HG03571 (cell line): ENCODE data around the gene NCOA4.
A peak's percentile ranks its signal among the peaks of the same experiment; 100 is the strongest.
"Not testable (repeated sequence)": the region's sequence is repeated elsewhere in the genome, so short reads cannot be mapped to it uniquely, and the experiment has no call there.

Experiments
- ATAC-seq: cut with Tn5 transposase; IDR thresholded peaks from one replicate; pipeline ENCODE4 v1.9.1; 2021; ENCODE audit not compliant: unreplicated experiment

The NCOA4 gene

DNA sequence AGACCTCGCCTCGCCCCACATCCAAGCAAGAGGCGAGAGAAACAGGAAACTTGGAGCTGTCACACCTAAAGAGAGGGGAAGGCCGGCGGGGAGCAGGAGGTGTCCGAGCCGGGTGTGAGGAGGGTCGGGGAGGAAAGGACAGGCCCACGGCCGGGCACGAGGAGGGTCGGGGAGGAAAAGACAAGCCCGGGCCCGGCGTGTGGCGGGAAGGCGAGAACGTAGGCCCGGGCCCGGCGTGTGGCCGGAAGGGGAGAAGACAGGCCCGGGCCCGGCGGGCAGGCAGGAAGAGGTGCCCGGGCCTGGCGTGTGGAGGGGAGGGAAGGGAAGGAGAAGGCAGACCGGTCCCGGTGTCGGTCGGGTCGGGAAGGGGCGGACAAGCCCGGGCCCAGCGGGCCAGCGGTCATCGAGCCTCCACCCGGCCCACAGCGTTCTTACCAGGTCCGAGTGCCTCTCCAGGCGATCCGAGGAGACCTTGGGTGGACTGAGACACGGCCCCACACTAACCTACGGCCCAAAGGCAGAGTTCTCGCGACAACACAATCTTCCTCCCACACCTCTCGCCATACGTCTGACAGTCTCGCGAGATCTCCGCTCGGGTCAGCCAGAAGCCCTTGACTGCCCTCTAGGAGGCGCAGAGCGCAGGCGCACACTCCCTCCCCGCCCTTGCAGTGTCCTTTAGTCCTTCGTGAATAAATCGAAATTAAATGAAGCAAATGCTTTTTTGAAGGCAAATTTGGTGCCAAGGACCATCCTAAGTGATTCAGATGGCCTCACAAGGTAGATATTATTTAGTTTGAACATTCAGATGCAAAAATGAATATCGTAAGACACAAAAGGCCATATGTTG, at the start of gene NCOA4:
NCOA4 (minus strand) TSS at position 533 of the 847 bp plus-strand sequence. CDS start 13,943 bp downstream, outside the sequence.
- peak; percentile 95 for ATAC-seq

DNA sequence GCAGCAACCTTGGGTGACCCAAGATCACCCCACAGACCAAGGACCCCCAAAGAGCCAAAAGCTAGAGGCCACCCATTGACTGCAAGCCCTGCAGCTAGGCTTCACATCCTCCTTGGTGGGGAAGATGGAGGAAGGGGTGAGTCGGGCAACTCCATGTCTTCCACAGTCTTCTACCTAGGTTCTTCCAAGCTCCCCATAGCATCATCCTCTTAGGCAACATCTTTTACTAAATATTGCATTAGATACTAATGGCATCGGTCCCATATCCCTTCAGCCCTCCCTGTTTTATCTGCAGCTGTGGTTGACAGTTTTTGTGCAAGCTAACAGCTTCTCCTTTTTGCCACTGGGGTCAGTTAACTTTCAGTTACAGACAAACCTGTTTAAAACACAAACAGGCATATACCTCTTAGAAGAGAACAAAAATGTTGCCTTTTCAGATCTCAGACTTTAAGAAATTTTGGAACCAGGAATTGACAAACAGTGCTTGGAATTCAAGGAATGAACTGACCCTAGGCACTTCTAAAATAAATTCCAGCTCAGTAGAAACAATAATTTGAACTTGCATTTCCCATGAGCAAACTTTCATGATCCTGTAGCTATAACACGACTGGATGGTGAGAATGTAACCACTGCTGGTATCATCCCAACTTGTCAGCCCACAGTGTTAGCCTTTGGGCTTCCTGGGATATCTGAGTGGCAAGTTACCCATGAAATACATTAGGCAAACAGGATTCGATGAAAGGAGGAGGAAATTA, 49.6 kb upstream of the NCOA4 start:
- no peak for ATAC-seq

DNA sequence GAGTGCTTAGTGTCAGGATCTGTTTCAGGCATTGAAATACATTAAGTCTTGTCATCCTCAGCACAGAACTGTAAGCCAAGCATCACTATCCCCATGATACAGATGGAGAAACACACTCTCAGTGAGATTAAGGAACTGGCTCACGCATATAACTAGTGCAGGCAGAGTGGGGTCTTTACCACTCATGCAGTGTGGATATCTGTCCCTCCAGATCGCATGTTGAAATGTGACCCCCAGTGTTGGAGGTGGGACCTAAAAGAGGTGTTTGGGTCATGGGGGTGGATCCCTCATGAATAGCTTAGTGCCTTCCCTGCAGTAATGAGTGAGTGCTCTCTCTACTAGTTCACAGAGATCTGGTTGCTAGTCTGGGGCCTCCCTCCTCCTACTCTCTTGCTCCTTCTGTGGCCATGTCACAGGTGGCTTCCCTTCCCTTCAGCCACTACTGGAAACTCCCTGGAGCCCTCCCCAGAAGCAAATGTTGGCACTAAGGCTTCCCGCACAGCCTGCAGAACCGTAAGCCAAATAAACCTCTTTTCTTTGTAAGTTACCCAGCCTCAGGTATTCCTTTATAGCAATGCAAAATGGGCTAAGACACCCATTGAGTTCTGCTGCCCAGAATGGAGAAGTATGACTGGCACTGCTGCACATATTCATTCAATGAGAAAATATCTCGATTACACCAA, 47.4 kb upstream of the NCOA4 start:
- no peak for ATAC-seq

DNA sequence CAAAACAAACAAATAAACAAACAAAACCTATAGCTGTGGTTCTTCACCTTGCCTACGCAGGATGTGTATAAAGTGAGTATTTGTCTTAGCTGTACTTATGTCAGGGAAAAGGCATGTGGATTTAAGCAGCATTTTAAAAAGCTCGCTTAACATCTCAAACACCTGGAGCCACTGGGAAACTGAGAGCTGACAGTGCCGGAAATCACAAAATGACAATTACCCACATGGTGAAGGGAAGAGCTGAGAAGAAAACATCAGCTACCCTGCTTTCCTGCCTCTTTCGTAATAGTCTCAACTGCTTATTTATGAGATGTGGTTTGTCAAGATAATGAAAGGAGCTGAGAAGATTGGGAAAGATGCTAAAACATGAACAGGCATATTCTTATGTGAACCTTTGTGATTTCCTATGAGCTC, 46.7 kb upstream of the NCOA4 start:
- ATAC-seq: no peak

DNA sequence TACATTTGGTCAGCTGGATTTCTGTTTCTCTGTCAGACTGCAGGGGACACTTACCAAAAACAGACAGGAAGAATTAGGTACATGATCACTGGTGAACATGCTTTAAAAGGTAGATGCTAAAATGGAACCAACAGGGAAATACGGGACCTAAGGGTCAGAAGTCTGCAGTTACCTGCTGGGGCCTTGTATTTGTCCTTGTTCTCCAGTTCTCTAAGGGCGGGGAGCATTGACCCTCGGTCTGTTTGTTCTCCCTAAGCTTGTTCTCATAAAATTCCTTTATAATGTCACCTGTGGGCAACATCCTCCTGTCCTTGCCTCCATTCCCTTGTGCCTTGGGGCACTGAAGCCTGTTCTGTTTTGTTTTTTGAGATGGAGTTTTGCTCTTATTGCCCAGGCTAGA, 45.4 kb upstream of the NCOA4 start:
- no peak for ATAC-seq

DNA sequence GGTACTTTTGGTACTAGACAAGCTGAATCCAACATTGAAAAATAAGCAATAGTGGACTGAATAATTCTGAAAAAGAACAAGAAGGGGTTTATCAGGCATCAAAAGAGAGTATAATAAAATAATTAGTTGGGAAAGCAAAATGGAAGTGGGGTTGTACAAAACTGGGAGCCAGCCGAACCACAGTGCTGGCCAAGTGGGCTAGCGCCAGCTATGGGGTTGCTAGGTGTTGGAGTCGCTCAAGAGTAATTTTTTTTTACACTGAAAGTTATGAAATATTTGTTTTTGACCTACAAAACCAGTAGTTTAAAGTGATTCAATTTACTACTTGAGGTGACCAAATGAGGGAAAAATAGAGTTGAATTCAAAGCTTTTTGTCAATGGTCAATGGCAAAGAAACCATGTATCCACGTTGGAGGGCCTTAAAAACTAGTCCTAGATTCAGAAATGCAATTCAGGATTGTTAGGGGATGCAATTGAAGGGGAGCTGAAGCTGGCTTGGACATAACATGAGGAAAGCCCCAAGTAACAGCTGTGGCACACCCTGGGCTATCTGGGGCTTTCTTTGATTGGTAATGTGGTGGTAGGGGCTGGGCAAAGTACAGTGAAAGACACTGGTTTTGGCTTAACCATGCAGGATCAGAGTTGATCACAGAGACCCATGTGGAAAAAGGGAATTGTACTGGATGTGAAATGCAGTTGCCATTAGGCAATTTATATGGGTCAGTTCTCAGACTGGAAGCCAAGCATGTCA, 43.9 kb upstream of the NCOA4 start:
- no peak for ATAC-seq

DNA sequence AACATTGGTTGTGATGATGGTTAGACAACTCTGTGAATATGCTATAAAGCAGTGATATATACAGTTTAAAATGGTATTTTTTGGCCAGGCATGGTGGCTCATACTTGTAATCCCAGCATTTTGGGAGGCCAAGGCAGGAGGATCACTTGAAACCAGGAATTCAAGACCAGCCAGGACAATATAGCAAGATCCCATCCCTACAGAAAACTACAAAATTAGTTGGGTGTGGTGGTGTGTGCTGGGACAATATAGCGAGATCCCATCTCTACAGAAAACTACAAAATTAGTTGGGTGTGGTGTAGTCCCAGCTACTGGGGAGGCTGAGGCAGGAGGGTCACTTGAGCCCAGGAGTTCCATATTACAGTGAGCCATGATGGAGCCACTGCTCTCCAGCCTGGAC, 43.1 kb upstream of the NCOA4 start:
- no peak for ATAC-seq

DNA sequence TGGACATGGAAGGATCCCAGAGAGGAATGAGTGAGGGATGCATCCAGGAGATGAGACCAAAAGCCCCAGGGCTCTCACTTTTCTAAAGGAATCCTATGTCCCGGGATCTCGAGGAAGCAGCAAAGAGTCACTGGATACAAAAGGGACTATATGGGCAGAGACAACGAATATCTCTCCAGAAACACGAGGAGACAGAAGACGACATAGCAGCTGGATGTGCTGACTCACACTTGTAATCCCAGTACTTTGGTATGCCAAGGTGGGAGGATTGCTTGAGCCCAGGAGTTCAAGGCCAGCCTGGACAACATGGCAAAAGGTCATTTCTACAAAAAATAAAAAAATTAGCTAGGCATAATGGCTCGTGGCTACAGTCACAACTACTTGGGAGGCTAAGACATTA, 40.3 kb upstream of the NCOA4 start:
- ATAC-seq: no peak

DNA sequence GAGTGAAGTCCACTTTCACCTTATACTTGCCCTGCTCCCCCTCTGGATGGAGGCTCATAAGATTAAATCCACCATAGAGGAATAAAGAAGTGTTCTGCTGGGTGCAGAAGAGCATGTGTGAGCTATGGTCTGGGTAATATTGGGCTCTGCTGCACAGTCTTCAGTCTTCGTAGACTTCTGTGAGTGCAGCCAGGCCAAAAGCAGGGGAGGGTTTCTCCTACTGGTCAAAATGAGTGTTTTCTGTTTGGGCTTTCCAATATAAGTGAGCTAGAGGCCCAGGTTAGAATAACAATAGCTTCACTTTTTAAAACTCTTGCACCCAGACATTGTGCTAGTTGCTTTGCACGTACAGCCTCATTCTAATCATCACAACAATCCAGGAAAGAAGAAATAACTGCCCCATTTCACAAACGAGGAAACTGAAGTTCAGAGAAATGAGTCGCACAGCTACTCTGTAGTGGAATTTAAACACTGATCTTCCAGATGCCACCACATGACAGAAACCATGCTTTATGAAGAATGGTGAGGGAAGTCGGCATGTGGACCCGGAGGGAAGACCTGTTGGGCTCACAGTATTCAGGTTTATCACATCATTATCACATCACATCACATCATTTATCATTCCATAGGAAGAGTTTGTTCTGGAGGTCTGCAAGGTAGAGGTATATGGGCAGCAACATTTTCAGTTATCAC, 39.5 kb upstream of the NCOA4 start:
- ATAC-seq: no peak

DNA sequence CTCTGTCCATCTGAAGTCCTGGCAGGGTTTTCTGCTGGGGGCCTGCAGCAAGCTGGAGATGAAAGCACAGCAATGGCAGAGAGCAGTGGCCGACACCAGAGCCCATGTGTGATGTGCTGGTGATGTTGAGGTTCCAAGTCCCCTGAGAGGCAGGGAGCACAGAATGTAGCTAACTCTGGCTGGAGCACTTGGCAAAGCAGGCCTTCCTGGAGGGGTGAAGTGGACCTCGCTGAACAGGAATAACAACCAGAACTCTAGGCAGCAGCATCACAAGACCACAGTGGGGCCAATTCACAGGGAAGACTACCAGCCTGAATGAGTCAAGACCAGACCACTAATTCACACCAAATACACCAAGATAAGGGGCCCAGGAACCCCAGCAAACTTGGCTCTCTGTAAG, 38.5 kb upstream of the NCOA4 start:
- ATAC-seq: no peak

DNA sequence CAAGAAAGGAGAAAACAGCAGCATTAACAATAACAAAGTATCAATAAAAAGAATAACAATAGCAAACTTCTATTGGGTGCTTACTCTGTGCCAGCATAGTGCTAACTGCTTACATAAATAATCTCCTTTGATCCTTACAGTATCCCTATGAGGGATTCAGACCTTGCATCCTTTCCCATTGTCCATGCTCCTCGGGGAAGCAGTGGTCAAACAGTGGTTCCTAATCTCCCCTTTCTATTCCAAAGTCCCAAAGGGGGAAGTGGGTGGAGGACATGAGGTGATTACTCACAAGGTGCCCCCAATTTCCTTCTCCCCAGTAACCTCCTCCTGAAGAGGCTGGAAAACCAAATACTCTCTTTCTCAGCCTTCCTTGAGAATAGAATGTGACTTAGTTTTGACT, 37.7 kb upstream of the NCOA4 start:
- ATAC-seq: no peak

DNA sequence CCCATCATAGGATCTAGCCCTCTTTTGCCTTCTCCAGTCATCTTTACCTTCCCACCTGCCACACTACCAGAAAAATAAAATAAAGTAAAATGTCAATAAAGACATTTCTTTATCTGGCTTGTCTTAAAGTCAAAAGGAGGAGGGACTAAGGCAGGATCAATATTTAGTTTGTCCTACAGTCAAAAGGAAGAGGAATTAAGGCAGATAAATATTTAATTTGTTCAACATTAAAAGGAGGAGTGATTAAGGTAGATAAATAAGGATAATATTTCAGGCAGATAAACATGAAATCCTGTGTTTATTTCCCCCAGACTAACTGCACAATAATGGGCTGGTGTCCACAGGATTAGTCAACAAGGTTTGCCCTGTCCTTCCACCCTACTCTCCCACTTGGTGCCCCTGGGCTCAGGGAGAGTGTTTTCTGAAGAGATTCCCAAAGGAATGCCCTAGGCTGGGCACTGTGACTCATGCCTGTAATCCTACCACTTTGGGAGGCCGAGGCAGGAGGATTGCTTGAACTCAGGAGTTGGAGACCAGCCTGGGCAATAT, 33.9 kb upstream of the NCOA4 start:
- ATAC-seq: no peak

DNA sequence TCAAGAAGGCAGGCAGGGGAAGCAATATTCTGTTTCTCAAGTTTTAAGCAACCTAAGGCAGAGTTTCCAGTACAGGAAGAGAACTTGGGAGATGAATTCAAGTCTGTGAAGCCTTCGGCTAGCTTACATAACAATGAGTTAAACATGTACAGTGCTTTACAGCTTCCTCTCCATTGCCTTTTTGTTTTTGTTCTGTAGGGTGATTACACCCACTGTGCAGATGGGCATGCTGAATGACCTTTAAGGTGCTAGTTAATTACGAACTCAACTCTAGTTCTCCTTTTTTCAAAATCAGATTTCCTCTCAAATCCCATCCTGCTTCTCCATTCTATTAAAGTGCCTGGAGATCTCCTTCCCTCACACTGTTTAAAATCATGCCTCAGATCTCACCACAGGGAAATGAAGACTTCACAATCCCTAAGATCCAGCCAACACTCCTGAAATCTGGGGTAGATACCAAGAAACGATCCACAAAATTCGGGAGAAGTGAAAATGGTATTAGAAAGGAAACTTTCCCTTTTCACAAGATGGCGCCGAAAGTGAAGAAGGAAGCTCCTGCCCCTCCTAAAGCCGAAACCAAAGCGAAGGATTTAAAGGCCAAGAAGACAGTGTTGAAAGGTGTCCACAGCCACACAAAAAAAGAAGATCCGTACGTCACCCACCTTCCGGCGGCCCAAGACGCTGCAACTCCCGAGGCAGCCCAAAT, 32.5 kb upstream of the NCOA4 start:
- no peak for ATAC-seq

DNA sequence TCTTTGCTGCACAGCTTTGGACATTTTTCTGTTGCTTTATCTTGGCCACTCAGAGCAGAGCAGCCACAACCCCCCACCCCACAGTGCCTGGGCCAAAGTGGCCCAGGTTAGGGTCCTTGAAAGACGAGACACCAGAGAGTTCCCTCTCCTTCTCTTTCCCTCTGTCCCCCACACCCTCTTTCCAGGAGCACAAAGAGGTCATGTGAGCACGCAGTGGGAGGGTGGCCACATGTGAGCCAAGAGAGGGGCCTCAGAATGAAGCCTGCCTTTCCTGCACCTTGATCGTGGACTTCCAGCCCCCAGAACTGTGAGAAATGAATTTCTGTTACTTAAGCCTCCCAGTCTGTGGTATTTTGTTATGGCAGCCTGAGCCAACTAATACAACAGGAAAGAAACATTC, 30.3 kb upstream of the NCOA4 start:
- ATAC-seq: no peak

DNA sequence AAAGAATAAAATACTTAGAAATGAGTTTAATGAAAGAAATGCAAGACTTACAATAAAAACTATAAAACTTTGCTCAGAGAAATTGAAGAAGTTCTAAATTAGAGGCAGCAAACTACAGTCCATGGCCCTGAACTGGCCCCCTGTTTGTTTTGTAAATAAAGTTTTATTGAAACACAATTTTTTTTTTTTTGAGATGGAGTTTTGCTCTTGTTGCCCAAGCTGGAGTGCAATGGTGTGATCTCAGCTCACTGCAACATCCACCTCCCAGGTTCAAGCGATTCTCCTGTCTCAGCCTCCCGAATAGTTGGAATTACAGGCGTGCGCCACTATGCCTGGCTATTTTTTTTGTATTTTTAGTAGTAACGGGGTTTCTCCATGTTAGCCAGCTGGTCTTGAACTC, 27.5 kb upstream of the NCOA4 start:
- ATAC-seq: not testable (repeated sequence)

DNA sequence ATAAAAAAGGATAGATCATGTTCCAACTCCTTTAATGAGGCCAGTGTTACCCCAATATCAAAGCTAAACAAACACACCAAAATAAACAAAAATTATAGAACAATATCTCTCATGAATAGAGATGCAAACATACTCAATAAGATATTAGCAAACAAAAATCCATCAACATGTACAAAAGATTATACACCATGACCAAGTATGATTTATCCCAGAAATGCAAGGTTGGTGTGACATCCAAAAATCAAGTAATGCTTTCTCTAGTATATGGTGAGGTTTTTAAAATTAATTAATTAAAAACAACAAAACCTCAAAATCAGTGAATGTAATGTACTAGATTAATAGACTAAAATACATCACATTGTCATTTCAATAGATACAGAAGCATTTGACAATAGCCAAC, 26.6 kb upstream of the NCOA4 start:
- no peak for ATAC-seq

DNA sequence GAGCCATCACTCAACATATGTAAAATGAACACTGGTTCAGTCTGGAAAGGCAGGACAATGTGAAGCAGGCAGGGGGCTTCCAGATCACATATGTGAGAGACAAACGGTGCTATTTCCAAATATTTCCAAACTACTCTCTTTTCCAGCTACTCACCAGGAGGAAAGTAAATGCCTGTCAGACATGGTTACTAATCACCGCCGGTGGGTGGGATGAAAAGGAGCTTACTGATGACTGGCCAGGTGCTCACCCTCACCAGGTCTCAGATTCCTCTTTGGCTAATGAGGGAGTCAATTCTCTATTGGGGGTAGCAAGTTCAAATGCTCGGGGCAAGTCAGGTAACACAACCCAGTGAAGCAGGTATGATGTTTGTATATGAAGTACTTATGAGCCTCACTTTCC, 25.3 kb upstream of the NCOA4 start:
- ATAC-seq: no peak

DNA sequence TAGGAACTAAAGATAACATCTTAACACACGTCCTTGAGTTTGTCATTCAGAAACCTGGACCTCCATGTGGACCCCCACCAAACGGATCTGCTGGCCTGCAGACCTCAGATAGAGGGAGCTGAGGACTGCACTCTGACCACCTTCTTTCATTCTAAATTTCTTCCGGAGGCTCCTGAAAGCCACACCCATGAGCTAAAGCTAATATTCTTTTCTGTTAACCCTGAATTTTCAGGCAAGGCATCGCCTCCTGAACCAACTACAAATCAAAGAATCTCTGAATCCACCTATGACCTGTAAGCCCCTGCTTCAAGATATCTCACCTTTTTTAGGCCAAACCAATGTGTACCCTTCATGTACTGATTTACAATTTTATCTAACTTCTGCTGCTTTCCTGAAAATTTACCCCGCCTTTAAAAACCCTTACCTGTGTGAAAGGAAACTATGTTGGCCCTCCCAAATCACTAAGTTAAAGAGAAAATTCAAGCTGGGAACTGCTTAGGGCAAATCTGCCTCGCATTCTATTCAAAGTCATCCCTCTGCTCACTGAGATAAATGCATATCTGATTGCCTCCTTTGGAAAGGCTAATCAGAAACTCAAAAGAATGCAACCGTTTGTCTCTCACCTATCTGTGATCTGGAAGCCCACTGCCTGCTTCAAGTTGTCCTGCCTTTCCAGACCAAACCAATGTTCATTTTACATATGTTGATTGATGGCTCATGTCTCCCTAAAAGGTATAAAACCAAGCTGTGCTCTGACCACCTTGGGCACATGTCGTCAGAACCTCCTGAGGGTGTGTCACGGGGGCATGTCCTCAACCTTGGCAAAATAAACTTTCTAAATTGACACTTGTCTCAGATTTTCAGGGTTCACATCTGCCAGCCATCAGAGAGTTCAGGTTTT, 23.4 kb upstream of the NCOA4 start:
- no peak for ATAC-seq
